T-helper 2 cell (primary cell): ENCODE data around the gene GGA3.
A peak's percentile ranks its signal among the peaks of the same experiment; 100 is the strongest.
"Not testable (repeated sequence)": the region's sequence is repeated elsewhere in the genome, so short reads cannot be mapped to it uniquely, and the experiment has no call there.

ENCODE experiments used
- DNase-seq, 5 experiments: peaks; one replicate each; pipeline versions ENCODE4 v3.0.0 to v3.0.0-alpha.2; 2012 to 2022
- total RNA-seq, 2 donors: gene quantifications; one replicate each; lab custom pipeline; 2026; lab: John Stamatoyannopoulos, UW

The GGA3 gene, protein sequence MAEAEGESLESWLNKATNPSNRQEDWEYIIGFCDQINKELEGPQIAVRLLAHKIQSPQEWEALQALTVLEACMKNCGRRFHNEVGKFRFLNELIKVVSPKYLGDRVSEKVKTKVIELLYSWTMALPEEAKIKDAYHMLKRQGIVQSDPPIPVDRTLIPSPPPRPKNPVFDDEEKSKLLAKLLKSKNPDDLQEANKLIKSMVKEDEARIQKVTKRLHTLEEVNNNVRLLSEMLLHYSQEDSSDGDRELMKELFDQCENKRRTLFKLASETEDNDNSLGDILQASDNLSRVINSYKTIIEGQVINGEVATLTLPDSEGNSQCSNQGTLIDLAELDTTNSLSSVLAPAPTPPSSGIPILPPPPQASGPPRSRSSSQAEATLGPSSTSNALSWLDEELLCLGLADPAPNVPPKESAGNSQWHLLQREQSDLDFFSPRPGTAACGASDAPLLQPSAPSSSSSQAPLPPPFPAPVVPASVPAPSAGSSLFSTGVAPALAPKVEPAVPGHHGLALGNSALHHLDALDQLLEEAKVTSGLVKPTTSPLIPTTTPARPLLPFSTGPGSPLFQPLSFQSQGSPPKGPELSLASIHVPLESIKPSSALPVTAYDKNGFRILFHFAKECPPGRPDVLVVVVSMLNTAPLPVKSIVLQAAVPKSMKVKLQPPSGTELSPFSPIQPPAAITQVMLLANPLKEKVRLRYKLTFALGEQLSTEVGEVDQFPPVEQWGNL
- 64.5 to 70.8 reads per million in 2 donors for total RNA-seq

DNA sequence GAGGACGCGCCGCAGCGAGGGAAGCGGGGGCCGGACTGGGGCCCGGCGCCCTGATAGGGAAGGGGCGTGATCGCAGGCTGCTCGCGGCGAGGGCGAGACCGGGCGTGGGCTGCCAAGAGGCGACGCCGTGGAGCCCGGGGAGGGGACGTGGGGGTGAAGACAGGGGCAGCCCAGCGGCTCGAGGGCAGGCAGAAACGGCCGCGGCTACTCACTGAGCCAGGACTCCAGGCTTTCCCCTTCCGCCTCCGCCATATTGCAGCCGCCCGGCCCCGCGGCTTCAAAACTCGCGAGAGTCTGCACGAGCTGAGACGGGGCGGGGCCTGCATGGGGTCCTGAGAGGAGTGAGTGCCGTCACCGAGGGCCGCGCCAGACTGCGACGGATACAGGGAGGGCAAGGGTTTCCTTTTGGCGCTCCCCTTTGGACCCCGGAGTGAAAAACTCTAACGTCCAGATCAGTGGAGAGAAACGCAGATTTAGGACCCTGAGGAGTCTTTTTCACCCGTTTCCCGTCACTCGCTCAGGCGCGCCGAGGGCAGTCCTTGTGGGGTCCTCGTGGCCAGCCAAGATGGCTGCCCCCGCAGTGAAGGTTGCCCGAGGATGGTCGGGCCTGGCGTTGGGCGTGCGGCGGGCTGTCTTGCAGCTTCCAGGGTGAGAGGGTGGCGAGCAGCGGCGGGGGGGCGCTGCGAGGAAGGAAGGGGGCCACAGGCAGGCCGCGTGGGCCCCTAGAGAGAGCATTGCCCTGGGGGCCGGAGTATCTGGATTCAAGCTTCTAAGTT is at the start of gene GGA3, which contains the start of gene MRPS7:
GGA3 (minus strand) TSS at position 271 of the 776 bp plus-strand sequence; CDS start at position 252, 19 bp downstream.
MRPS7 (plus strand) TSS at position 544 of the 776 bp plus-strand sequence; CDS start at position 566, 22 bp downstream.
- peak; percentile 91 to 96 (median 93) for DNase-seq

GRCh38 chr17:75308732-75309629 is 47.6 kb upstream of the GGA3 start:
- DNase-seq = no peak

DNA sequence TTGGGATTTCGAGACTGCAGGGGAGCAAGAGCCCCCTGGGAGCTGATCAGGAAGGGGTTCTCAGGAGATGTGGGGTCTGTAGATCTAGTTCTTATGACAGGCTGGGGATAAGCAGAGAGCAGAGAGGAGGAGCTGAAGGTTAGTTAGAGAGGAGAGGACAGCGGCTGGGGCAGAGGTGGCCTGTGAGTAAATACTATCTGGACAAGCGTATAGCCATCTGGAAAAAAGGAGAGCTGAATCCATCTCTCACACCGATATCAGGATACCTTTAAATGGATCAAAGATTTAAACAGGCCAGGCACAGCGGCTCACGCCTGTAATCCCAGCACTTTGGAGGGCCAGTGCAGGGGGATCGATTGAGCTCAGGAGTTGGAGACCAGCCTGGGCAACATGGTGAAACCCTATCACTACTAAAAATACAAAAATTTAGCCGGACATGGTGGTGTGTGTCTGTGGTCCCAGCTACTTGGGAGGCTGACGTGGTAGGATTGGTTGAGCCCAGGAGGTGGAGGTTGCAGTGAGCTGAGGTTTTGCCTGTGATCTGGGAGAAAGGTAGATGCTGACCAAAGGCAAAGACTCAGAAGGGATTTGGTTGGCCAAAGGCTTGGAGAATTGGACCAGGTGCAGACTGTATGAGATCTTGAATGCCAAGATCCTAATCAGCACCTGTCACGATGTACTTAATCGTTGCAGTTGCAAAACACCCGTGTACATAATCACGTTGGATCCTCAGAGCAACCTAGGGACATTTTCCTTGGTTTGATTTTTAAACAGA is 46.7 kb upstream of the GGA3 start:
- DNase-seq = no peak

DNA sequence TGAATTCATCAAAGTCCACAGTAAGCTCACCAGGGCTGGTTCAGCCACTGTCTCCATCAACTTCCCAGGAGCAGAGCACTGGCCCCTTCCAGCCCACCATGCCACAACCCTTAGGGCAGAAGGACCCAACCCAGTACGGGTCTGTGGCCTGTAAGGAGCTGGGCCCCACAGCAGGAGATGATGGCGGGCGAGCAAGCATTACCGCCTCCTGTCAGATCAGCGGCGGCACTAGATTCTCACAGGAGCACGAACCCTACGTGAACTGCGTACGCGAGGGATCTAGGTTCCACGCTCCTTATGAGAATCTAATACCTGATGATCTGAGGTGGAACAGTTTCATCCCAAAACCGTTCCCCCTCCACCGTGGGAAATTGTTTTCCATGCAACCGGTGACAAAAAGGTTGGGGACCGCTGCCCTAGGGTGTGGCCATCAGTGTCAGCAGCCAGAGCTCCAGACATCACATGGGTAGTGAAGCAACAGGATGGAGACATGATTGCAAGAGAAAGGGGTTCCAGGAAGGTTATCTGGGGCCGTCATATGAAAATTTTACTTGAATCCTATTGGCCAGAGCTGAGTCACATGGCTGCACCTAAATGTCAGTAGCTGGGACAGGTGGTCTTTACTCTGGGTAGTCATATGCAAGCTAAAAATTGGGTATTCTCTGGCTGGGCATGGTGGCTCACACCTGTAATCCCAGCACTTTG is 40.2 kb upstream of the GGA3 start:
- no peak for DNase-seq

DNA sequence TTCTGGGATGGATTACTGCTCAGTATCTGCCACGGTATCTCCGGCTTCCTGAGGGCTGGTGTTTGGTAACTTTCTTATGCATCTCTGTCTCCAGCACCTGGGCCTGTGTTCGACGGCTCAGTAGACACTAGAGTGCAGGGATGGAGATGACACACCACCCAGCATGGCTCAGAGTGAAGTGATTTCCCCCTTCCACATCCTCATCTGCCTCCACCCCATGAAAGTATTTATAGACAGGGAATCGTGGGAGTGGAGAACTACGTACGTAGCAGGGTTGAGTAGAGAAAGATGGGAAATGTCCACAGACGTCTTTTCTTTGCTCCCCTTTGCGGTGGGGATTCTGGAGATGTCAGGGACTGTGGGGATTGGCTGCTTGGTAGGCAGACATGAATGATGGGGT is 39.6 kb upstream of the GGA3 start:
- no peak for DNase-seq

DNA sequence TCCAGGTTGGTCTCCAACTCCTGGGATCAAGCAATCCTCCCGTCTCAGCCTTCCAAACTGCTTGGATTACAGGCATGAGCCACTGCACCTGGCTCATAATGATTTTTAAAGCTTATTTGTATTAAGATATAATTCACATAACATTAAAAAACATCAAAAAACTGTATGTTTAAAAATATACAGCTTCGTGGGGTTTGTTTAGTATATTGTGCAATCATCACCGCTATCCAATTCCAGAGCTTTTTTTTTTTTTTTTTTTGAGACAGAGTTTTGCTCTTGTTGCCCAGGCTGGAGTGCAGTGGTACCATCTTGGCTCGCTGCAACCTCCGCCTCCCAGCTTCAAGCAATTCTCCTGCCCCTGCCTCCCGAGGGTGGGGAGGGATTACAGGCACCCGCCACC is 38.9 kb upstream of the GGA3 start:
- no peak for DNase-seq

GRCh38 chr17:75295201-75296158 is 34.1 kb upstream of the GGA3 start:
- peak in 1 of 5 experiments; percentile 68 for DNase-seq

DNA sequence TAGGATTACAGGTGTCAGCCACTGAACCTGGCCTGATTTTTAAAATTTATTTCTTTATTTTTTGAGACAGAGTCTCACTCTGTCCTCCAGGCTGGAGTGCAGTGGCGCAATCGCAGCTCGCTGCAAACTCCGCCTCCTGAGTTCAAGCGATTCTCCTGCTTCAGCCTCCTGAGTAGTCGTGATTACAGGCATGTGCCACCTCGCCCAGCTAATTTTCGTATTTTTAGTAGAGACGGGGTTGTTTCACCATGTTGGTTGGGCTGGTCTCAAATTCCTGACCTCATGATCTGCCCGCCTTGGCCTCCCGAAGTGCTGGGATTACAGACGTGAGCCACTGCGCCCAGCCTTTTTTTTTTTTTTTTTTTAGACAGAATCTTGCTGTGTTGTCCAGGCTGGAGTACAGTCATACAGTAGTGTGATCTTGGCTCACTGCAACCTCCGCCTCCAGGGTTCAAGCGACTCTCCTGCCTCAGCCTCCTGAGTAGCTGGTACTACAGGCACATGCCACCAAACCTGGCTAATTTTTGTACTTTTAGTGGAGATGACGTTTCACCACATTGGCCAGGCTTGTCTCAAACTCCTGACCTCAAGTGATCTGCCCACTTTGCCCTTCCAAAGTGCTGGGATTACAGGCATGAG is 31.5 kb upstream of the GGA3 start:
- DNase-seq = not testable (repeated sequence)

DNA sequence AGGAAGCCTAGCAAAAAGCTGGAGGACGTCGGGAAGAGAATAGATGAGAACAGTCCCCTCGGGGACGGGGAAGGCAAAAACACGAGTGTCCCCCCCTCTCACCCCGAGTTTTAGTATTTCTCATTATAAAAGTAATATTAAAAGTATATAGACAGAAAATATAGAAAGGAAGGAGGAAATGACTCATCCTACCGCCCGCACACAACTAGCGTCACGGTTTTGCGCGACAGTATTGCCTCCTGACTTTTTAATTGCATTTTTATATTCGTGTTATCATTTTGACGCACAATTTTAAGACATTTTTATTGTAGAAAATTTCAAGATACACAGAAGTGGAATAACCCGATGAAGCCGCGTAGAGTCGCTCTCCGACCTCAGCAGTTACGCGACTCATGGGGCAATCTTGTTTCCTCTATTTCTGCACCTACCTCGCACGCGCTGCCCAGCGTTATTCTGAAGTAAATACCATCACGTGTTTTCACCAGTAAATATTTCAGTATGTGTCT is 28.5 kb upstream of the GGA3 start:
- peak in 3 of 5 experiments; percentile 56 to 91 (median 59) for DNase-seq

DNA sequence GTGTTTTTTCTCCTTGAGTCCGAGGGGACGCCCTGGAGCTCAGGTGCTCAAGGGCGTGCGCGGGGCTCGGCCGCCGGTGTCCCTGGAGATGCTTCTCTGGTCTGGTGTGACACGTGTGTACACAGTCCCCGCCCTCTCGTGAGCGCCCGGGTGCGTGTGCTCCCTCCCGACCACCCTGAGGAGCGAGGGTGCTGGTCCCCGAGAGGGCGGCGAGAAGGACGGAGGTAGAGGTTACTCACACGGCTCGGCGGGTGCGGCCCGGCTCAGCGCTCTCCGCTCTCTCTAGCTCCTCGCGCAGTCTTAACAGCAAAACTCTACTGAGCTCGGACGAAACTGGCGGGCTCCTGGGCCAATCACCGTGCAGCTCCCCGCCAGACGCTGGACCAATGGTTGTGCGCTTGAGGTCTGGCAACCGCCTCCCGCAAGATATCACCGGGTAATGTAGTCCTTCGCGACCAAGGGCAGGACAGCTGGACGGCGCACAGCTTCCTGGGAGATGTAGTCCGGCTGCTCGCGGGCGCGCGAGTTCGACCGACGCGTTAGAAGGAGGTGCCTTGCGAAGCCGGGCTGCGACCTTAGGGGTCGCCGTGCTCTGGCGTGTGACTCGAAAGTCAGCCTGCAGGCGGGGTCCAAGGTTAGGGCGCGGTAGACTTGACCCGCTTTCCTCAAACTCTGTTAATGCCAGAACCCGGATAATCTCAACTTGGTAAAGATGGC is 27.9 kb upstream of the GGA3 start, which contains the start of gene SLC25A19:
SLC25A19 (minus strand) TSS at position 319 of the 717 bp plus-strand sequence. CDS start 2,669 bp downstream, outside the sequence.
- DNase-seq = peak; percentile 89 to 100 (median 95)

DNA sequence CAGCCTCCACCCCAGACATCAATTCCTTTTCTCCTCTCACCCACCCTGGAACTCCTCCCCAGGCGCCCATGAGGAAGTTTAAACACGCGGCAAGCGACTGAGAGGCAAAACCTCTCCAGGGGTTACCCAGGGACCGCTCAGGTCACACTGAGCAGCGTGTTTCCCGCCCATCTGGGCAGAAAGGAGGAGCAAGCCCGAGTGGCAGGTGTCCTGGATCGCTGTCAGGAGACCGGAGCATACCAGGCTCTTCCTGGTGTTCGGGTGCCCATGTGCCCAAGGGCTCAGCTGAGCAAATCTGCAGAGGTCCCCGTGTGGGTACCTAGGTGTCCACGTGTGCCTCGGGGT is 27.3 kb upstream of the GGA3 start:
- peak in 2 of 5 experiments; percentile 24 to 38 for DNase-seq

- no peak for DNase-seq
Observed at GRCh38 chr17:75288359-75288758, 27.0 kb upstream of the GGA3 start.

DNA sequence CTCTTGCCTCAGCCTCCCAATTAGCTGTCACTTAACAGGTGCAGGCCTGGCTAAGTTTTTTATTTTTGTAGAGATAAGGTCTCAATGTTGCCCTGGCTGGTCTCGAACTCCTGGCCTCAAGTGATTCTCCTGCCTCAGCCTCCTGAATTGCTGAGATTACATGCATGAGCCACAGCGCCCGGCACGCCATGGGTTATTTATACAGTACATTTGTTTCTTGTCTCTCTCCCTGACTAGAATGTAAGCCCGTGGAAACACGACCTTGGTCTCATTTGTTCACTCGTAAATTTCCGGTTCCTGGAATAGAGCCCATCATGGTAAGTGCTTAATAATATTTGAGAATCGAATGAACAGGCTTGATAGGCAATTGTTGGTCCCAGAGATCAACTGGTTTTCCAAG is 25.8 kb upstream of the GGA3 start:
- no peak for DNase-seq

- DNase-seq = no peak
Observed at GRCh38 chr17:75285123-75285522, 23.7 kb upstream of the GGA3 start.

DNA sequence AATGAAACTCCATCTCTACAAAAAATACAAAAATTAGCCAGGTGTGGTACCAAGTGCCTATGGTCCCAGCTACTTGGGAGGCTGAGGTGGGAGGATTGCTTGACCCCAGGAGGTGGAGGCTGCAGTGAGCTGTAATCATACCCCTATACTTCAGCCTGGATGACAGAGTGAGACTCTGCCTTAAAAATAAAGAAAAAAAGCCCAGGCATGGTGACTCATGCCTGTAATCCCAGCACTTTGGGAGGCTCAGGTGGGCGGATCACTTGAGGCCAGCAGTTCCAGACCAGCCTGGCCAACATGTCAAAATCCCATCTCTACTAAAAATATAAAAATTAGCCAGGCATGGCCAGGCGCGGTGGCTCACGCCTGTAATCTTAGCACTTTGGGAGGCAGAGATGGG is 18.8 kb upstream of the GGA3 start:
- DNase-seq = not testable (repeated sequence)

- no peak for DNase-seq
Observed at GRCh38 chr17:75277664-75278071, 16.3 kb upstream of the GGA3 start.

GRCh38 chr17:75273977-75274708 is 12.7 kb upstream of the GGA3 start:
- DNase-seq = no peak
